Nucleus accumbens (tissue), 56 donors: ENCODE measurements around the gene MYO16.
"Not testable (repeated sequence)": the region's sequence is repeated elsewhere in the genome, so short reads cannot be mapped to it uniquely, and the experiment has no call there.

ENCODE experiments used
- DNase-seq, 56 donors: peaks; one replicate each; lab custom pipeline; 2025; lab: John Stamatoyannopoulos, UW

Gene MYO16

GRCh38 chr13:109009756-109010155, 380.3 kb downstream of the MYO16 start:
- DNase-seq = no peak

GRCh38 chr13:109010912-109011311, 381.5 kb downstream of the MYO16 start:
- DNase-seq = no peak

- DNase-seq = no peak
Measured at GRCh38 chr13:109012115-109012514, 382.7 kb downstream of the MYO16 start.

GRCh38 chr13:109021558-109021957, 392.1 kb downstream of the MYO16 start:
- DNase-seq = no peak

GRCh38 chr13:109024611-109025010, 395.2 kb downstream of the MYO16 start:
- no peak for DNase-seq

- no peak for DNase-seq
Measured at GRCh38 chr13:109026266-109026665, 396.9 kb downstream of the MYO16 start.

GRCh38 chr13:109028624-109029023, 399.2 kb downstream of the MYO16 start:
- no peak for DNase-seq

- no peak for DNase-seq
Measured at GRCh38 chr13:109033090-109033489, 403.7 kb downstream of the MYO16 start.

- DNase-seq = no peak
Measured at GRCh38 chr13:109036078-109036780, 406.8 kb downstream of the MYO16 start.

GRCh38 chr13:109043636-109044035, 414.2 kb downstream of the MYO16 start:
- no peak for DNase-seq

GRCh38 chr13:109055850-109056249, 426.4 kb downstream of the MYO16 start:
- DNase-seq = no peak

- no peak for DNase-seq
Measured at GRCh38 chr13:109058087-109058486, 428.7 kb downstream of the MYO16 start.

- no peak for DNase-seq
Measured at GRCh38 chr13:109072505-109072904, 443.1 kb downstream of the MYO16 start.

- DNase-seq = no peak
Measured at GRCh38 chr13:109074436-109074835, 445.0 kb downstream of the MYO16 start.

- no peak for DNase-seq
Measured at GRCh38 chr13:109074853-109075252, 445.4 kb downstream of the MYO16 start.

- peak in 1 of 56 donors; percentile 1 for DNase-seq
Measured at GRCh38 chr13:109087916-109088623, 458.7 kb downstream of the MYO16 start.

GRCh38 chr13:109088624-109088917, 459.2 kb downstream of the MYO16 start:
- DNase-seq = no peak

- DNase-seq = no peak
Measured at GRCh38 chr13:109090796-109091195, 461.4 kb downstream of the MYO16 start.

GRCh38 chr13:109091249-109091648, 461.8 kb downstream of the MYO16 start:
- DNase-seq = no peak

- DNase-seq = not testable (repeated sequence)
Measured at GRCh38 chr13:109092186-109092585, 462.8 kb downstream of the MYO16 start.

GRCh38 chr13:109093998-109094397, 464.6 kb downstream of the MYO16 start:
- no peak for DNase-seq

GRCh38 chr13:109095126-109095525, 465.7 kb downstream of the MYO16 start:
- DNase-seq = no peak
